GM12878 (cell line): ENCODE results near the gene SRBD1. TPM values are rescaled to one million over a fixed set of nuclear protein-coding genes. Genes with fewer than 3 reads are reported as not detected.

Experiments
- ATAC-seq: fragments of 200-7000 bp; cut with Tn5 transposase; 3 replicates; pipeline ENCODE4 v1.9.1; 2020; ENCODE audit warnings: mild to moderate bottlenecking, moderate library complexity
- BruUV-seq: library from RNA; stranded (reverse); fragments of 400-500 nt; replicated peaks from 2 replicates; lab custom pipeline; 2021; lab: Mats Ljungman, UMichigan
- CTCF ChIA-PET: fragments of 300-600 bp; sonication (Branson Sonifier 250); formaldehyde crosslinking; extraction: SDS; loops from one replicate; lab custom pipeline; 2021; ENCODE audit warnings: inconsistent platforms; lab: Yijun Ruan, JAX
- POLR2A ChIA-PET: fragments of 350-600 bp; formaldehyde crosslinking; extraction: SDS; loops from one replicate; lab custom pipeline; 2021; ENCODE audit warnings: inconsistent platforms; lab: Charles Lee
- RAD21 ChIA-PET: fragments of 300-600 bp; sonication (Branson Sonifier 250); formaldehyde crosslinking; loops from one replicate; lab custom pipeline; 2023; ENCODE audit warnings: antibody characterized with exemption; ENCODE audit not compliant: unreplicated experiment; lab: Charles Lee
- SMC1A ChIA-PET: fragments of 300-600 bp; sonication (Branson Sonifier 250); formaldehyde crosslinking; loops from one replicate; lab custom pipeline; 2023; ENCODE audit not compliant: unreplicated experiment, uncharacterized antibody; lab: Charles Lee
- DNase-seq: peaks from one replicate; pipeline ENCODE4 v3.0.0-alpha.2; 2011; ENCODE audit warnings: low read depth, low spot score
- FAIRE-seq: peaks from 3 replicates; lab custom pipeline; 2011; peaks lifted over from hg19 to GRCh38; lab: Jason Lieb, UNC
- H2AFZ ChIP-seq: 2 replicates; pipeline ENCODE4 v1.6.0; 2011; ENCODE audit warnings: low read depth, low read length, control low read depth; ENCODE audit not compliant: control insufficient read depth
- H3K27ac ChIP-seq: 2 replicates; pipeline ENCODE4 v1.5.1; 2011; ENCODE audit warnings: control low read depth; ENCODE audit not compliant: control insufficient read depth, insufficient read depth
- H3K27me3 ChIP-seq, 2 experiments: replicated peaks in 1 of 2; 2 replicates each; pipeline versions ENCODE4 v1.6.0 to v1.6.1; 2011; ENCODE audit warnings: low read length in 1 of 2; ENCODE audit not compliant: control insufficient read depth in 2 of 2, insufficient read depth in 2 of 2
- H3K36me3 ChIP-seq, 2 experiments: 2 replicates each; pipeline ENCODE4 v1.5.1; 2011; ENCODE audit warnings: low read length in 1 of 2; ENCODE audit not compliant: control insufficient read depth in 2 of 2, insufficient read depth in 2 of 2
- H3K4me1 ChIP-seq: 2 replicates; pipeline ENCODE4 v1.6.1; 2011; ENCODE audit warnings: mild to moderate bottlenecking, low read length, moderate library complexity, mixed read lengths; ENCODE audit not compliant: control insufficient read depth, insufficient read depth
- H3K4me2 ChIP-seq: 2 replicates; pipeline ENCODE4 v1.6.0; 2011; ENCODE audit warnings: control low read depth; ENCODE audit not compliant: control insufficient read depth, insufficient read depth
- H3K4me3 ChIP-seq: fragments of 200-600 bp; sonication (generic); 2 replicates; pipeline ENCODE4 v1.5.1; 2016
- H3K79me2 ChIP-seq: 2 replicates; pipeline ENCODE4 v1.6.0; 2011; ENCODE audit warnings: low read length; ENCODE audit not compliant: control insufficient read depth, insufficient read depth
- H3K9ac ChIP-seq: 2 replicates; pipeline ENCODE4 v1.8.0; 2011; ENCODE audit warnings: low read length, control low read depth, mixed read lengths; ENCODE audit not compliant: control insufficient read depth, insufficient read depth
- H3K9me3 ChIP-seq: replicated peaks from 3 replicates; pipeline ENCODE4 v1.5.1; 2011; ENCODE audit warnings: mild to moderate bottlenecking, low read length; ENCODE audit not compliant: control insufficient read depth, insufficient read depth
- H4K20me1 ChIP-seq: 2 replicates; pipeline ENCODE4 v1.6.0; 2011; ENCODE audit not compliant: control insufficient read depth, insufficient read depth
- CTCF ChIP-seq, 3 experiments: IDR thresholded peaks in 2 of 3; conservative IDR thresholded peaks in 1 of 3; 2 replicates each; pipeline ENCODE4 v1.5.1; 2011; ENCODE audit warnings: low read depth in 3 of 3, low read length in 3 of 3, mild to moderate bottlenecking in 3 of 3, control low read depth in 2 of 3, moderate library complexity in 2 of 3, inconsistent platforms in 1 of 3, mixed read lengths in 1 of 3; ENCODE audit not compliant: control insufficient read depth in 2 of 3, insufficient read depth in 1 of 3; ENCODE audit errors: extremely low read depth in 1 of 3
- DPF2 ChIP-seq: fragments of 450-650 bp; IDR thresholded peaks from 2 replicates; pipeline ENCODE4 v1.6.1; 2017; ENCODE audit warnings: mild to moderate bottlenecking
- EED ChIP-seq: sonication (generic); IDR thresholded peaks from 2 replicates; pipeline ENCODE4 v1.6.1; 2016; ENCODE audit warnings: antibody characterized with exemption, low read depth
- ETV6 ChIP-seq, 2 experiments: fragments of 450-650 bp in 1 of 2; IDR thresholded peaks in 1 of 2; conservative IDR thresholded peaks in 1 of 2; 2 replicates each; pipeline ENCODE4 v1.6.1; 2014; ENCODE audit warnings: antibody characterized with exemption in 1 of 2, borderline replicate concordance in 1 of 2, low read depth in 1 of 2, mild to moderate bottlenecking in 1 of 2, moderate library complexity in 1 of 2
- MYB ChIP-seq: fragments of 150-350 bp; IDR thresholded peaks from 2 replicates; pipeline ENCODE4 v1.6.1; 2014; ENCODE audit warnings: mild to moderate bottlenecking, low read depth, low read length, borderline replicate concordance
- RELB ChIP-seq: fragments of 450-650 bp; IDR thresholded peaks from 2 replicates; pipeline ENCODE4 v1.6.1; 2017; ENCODE audit warnings: low read depth, mild to moderate bottlenecking, moderate library complexity
- SREBF2 ChIP-seq: IDR thresholded peaks from 2 replicates; pipeline ENCODE4 v1.6.1; 2012; ENCODE audit warnings: mild to moderate bottlenecking, low read length
- TARDBP ChIP-seq: IDR thresholded peaks from 2 replicates; pipeline ENCODE4 v1.6.1; 2016; ENCODE audit warnings: borderline replicate concordance
- WGBS: methylation state at CpG from one replicate; pipeline ENCODE4 v1.1.6; 2016; ENCODE audit warnings: low lambda C conversion rate; ENCODE audit not compliant: insufficient replicate concordance, insufficient coverage; ENCODE audit errors: missing lambda C conversion rate; 5-methylcytosine and 5-hydroxymethylcytosine counted together
- in situ Hi-C: fragments of 300-500 bp; cut with MboI; formaldehyde crosslinking; loops from 9 replicates; pipeline ENCODE4 v1.14.3; 2018; ENCODE audit warnings: mixed read lengths
- intact Hi-C: fragments of 100-400 bp; cut with micrococcal nuclease; formaldehyde crosslinking; loops from one replicate; pipeline ENCODE4 v1.14.2; 2022; ENCODE audit not compliant: unreplicated experiment
- polyA plus RNA-seq, 11 experiments: library from polyadenylated mRNA; depleted of rRNA in 4 of 11; unstranded in 6 of 11; stranded (reverse) in 5 of 11; fragments of >200 nt; fragmentation: Nextera tagmentation in 4 of 11; fragmentation: Illumina TruSeq in 1 of 11; extraction: Ambion mirVana in 4 of 11; extraction: Trizol in 1 of 11; gene quantifications; 1 replicate in 1 of 11; 2 replicates in 10 of 11; pipeline versions ENCODE4 v1.2.1 to v1.2.3, GENCODE V29; 2011 to 2016; ENCODE audit warnings: inconsistent platforms in 2 of 11, missing spikeins in 2 of 11, low read depth in 1 of 11
- total RNA-seq, 4 experiments: library from RNA; depleted of rRNA in 3 of 4; stranded (reverse); fragments of >200 nt in 3 of 4; fragmentation: Illumina TruSeq in 1 of 4; extraction: Trizol in 1 of 4; gene quantifications; 2 replicates each; pipeline versions ENCODE4 v1.2.1 to v1.2.3, GENCODE V29; 2013 to 2021
- TF ChIP-seq, protein P1 (sequence below): IDR thresholded peaks from 2 replicates; pipeline ENCODE4 v1.6.1; 2011; ENCODE audit warnings: low read depth, low read length, improper control_type of control experiment, borderline replicate concordance
- TF ChIP-seq, protein P2 (sequence below): IDR thresholded peaks from 2 replicates; pipeline ENCODE4 v1.6.1; 2012; ENCODE audit warnings: low read depth, low read length, improper control_type of control experiment

Gene SRBD1
- total and polyA plus RNA-seq, 10 of the 15 experiments (the other 5 are each of a cell fraction or from before 2014, with no cell fraction given) = 9.7 to 33.1 (median 20.1) TPM

DNA sequence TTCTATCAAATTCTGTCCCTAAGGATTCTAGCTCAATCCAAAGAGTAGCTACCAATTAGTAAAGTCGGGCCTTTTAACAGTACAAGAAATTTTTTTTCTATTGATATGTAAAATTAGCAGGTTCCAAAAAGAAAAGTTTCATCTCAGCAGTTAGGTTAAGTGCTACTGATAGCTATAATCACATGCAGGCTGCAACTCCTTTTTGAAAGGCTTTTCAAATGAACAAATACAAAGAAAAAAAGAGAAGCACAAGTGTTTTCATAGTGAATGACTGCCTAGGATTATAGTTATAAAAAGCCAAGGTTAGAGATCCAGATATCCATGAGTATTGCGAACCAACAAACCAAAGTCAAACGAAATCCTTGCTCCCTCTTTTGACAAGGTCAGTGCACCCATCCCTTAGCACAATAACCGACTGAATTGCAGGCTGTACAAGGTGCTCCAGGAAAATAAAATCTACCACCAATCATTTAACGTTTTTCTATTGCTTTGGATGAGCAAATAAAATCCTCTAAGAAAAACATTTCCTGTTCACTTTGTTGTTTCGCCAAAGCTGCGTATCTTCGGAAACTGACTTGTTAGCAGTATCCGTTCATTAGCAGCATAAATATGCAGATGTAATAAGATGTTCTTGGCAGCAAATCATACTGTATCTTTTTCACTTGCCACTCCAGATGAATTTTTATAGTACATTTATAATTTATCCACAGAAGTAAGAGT is 100.2 kb downstream of the SRBD1 start:
- BruUV-seq = no TSS peak
- RAD21 ChIA-PET = no interaction called here
- Histone ChIP-seq H3K9ac (no peak overlapping the region), H3K27me3 (no peaks in the 10 kb centered on the region), H3K79me2 (no peaks in the 10 kb centered on the region), H3K4me3 (no peak overlapping the region), H3K36me3 (no peaks in the 10 kb centered on the region), H3K4me2 (no peak overlapping the region), H3K4me1 (no peaks in the 10 kb centered on the region), H4K20me1 (no peaks in the 10 kb centered on the region), H2AFZ (no peak overlapping the region), H3K27ac (no peak overlapping the region), H3K9me3 (no peaks in the 10 kb centered on the region; the same call in 2 of the 3 replicates)
- CTCF ChIA-PET = no interaction called here
- 87% methylated on average over 9 of the region's 9 CpGs for whole genome bisulfite sequencing
- in situ Hi-C loops = no loop called here
- TF ChIP-seq DPF2 (no peak), MYB (no peak), TARDBP (no peak), ETV6 (conservative IDR thresholded peaks at IDR 0.05 in 1 of 2, IDR thresholded peaks at IDR 0.05 in 1 of 2; ENCODE audit: borderline replicate concordance in 1 of 2, low read depth in 1 of 2) (no peak), RELB (no peak), CTCF (IDR thresholded peaks at IDR 0.05 in 2 of 3, conservative IDR thresholded peaks at IDR 0.05 in 1 of 3; ENCODE audit: control insufficient read depth in 2 of 3, extremely low read depth in 1 of 3, insufficient read depth in 1 of 3, low read depth in 3 of 3, low read length in 3 of 3) (no peak), EED (no peak), SREBF2 (no peak)
- TF ChIP-seq, protein P1, sequence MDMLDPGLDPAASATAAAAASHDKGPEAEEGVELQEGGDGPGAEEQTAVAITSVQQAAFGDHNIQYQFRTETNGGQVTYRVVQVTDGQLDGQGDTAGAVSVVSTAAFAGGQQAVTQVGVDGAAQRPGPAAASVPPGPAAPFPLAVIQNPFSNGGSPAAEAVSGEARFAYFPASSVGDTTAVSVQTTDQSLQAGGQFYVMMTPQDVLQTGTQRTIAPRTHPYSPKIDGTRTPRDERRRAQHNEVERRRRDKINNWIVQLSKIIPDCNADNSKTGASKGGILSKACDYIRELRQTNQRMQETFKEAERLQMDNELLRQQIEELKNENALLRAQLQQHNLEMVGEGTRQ = no peak
- TF ChIP-seq, protein P2, sequence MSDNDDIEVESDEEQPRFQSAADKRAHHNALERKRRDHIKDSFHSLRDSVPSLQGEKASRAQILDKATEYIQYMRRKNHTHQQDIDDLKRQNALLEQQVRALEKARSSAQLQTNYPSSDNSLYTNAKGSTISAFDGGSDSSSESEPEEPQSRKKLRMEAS = no peak
- FAIRE-seq (no peak), ATAC-seq (no peak), DNase-seq (no peak)
- intact Hi-C loops = no loop called here
- POLR2A ChIA-PET = no interaction called here
- SMC1A ChIA-PET = interaction anchor here (1.4 to 1.8 kb wide), 2 partner anchors 11 to 17 kb away, joined by 4 to 8 read pairs; no protein-coding TSS in a partner anchor
